Gastrocnemius medialis (tissue), 4 donors: ENCODE measurements around the gene CCDC57. TPM values are rescaled to one million over a fixed set of nuclear protein-coding genes. Genes with fewer than 3 reads are reported as not detected.

ENCODE experiments used
- ATAC-seq, 2 donors: fragments of 150-250 bp; one replicate each; pipeline ENCODE4 v1.9.1; 2016
- DNase-seq, 2 donors: peaks; one replicate each; pipeline ENCODE4 v3.0.0-alpha.2; 2019
- H3K27ac ChIP-seq, 4 donors: fragments of 200-600 bp; sonication (generic); 1 replicate in 1 of 4; 2 replicates in 3 of 4; pipeline ENCODE4 v1.5.1; 2016 to 2018; ENCODE audit warnings: mild to moderate bottlenecking in 2 of 4, moderate library complexity in 1 of 4
- H3K27me3 ChIP-seq, 3 donors: fragments of 200-600 bp; sonication (generic) in 2 of 3; 1 replicate in 1 of 3; 2 replicates in 2 of 3; pipeline versions ENCODE4 v1.5.1 to v1.6.0; 2016 to 2019; ENCODE audit warnings: mild to moderate bottlenecking in 1 of 3, moderate library complexity in 1 of 3
- H3K36me3 ChIP-seq, 2 donors: fragments of 200-600 bp; sonication (generic) in 1 of 2; one replicate each; pipeline ENCODE4 v1.5.1; 2017 to 2018
- H3K4me1 ChIP-seq, 2 donors: fragments of 200-600 bp; sonication (generic) in 1 of 2; one replicate each; pipeline ENCODE4 v1.5.1; 2016 to 2017; ENCODE audit warnings: mild to moderate bottlenecking in 2 of 2
- H3K4me3 ChIP-seq, 4 donors: fragments of 200-600 bp; sonication (generic) in 3 of 4; 1 replicate in 1 of 4; 2 replicates in 3 of 4; pipeline ENCODE4 v1.5.1; 2016 to 2019; ENCODE audit warnings: mild to moderate bottlenecking in 2 of 4
- H3K9me3 ChIP-seq, 3 donors: fragments of 200-600 bp; sonication (generic) in 2 of 3; 1 replicate in 1 of 3; 2 replicates in 2 of 3; pipeline ENCODE4 v1.5.1; 2016 to 2019
- POLR2A ChIP-seq, 2 donors: fragments of 450-650 bp; IDR thresholded peaks; one replicate each; pipeline ENCODE4 v1.6.1; 2017; ENCODE audit warnings: antibody characterized with exemption in 2 of 2, mild to moderate bottlenecking in 2 of 2, moderate library complexity in 2 of 2
- in situ Hi-C, 4 donors: fragments of 200-750 bp; cut with MboI; loops; one replicate each; pipeline versions ENCODE4 v1.15.0 to v1.8.0; 2017; ENCODE audit warnings: low sequenced_read_pairs in 4 of 4
- intact Hi-C: fragments of 100-400 bp; cut with DNase I; formaldehyde crosslinking; loops from one replicate; pipeline ENCODE4 v1.15.1; 2023; ENCODE audit warnings: low total_unique reads
- total RNA-seq, 4 donors: library from RNA; depleted of rRNA; stranded (reverse); fragments of >200 nt; gene quantifications; one replicate each; pipeline versions ENCODE4 v1.1.0 to v1.2.3, GENCODE V29; 2016
- TF ChIP-seq, protein P1 (sequence below), 5 experiments: fragments of 450-650 bp in 3 of 5; fragments of 200-600 bp in 2 of 5; sonication (generic) in 2 of 5; IDR thresholded peaks in 4 of 5; conservative IDR thresholded peaks in 1 of 5; 1 replicate in 4 of 5; 2 replicates in 1 of 5; pipeline ENCODE4 v1.5.1; 2016 to 2019; ENCODE audit warnings: antibody characterized with exemption in 5 of 5, mild to moderate bottlenecking in 3 of 5, moderate library complexity in 3 of 5

CCDC57 gene
- total RNA-seq, 4 donors from 2014 or later, result 3.7 to 11.3 (median 5.1) TPM

DNA sequence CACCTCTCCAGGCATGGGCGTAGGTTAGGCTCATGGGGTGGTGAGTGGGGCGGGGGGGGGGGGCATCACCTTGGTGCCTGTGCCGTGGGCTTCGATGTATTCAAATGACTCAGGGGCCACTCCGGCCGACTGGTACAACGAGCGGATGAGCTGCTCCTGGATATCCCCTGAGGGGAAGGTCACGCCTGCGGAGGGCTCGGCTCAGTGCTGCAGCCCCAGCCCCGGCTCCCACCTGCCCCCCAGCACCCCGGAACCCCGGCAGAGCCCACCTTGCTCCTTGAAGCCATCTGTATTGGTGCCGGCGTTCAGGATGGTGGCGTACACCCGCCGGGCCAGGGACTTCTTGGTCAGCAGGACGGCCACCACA lies 120.0 kb downstream of the CCDC57 start:
- no peaks in the 10 kb centered on the region for H3K27me3 ChIP-seq
- no peak overlapping the region for H3K4me3 ChIP-seq
- intact Hi-C loops, result no loop called here
- in situ Hi-C loops, result no loop called here
- DNase-seq (no peak), ATAC-seq (no peak)
- H3K27ac ChIP-seq, result no peak overlapping the region
- peaks cover 0 to 84% of the 10 kb centered on the region in 2 donors for H3K36me3 ChIP-seq
- peaks cover 6 to 11% of the 10 kb centered on the region in 2 donors for H3K4me1 ChIP-seq
- TF ChIP-seq, protein P1, sequence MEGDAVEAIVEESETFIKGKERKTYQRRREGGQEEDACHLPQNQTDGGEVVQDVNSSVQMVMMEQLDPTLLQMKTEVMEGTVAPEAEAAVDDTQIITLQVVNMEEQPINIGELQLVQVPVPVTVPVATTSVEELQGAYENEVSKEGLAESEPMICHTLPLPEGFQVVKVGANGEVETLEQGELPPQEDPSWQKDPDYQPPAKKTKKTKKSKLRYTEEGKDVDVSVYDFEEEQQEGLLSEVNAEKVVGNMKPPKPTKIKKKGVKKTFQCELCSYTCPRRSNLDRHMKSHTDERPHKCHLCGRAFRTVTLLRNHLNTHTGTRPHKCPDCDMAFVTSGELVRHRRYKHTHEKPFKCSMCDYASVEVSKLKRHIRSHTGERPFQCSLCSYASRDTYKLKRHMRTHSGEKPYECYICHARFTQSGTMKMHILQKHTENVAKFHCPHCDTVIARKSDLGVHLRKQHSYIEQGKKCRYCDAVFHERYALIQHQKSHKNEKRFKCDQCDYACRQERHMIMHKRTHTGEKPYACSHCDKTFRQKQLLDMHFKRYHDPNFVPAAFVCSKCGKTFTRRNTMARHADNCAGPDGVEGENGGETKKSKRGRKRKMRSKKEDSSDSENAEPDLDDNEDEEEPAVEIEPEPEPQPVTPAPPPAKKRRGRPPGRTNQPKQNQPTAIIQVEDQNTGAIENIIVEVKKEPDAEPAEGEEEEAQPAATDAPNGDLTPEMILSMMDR (IDR thresholded peaks at IDR 0.05 in 4 of 5, conservative IDR thresholded peaks at IDR 0.05 in 1 of 5), result no peak
- TF ChIP-seq POLR2A (IDR thresholded peaks at IDR 0.05), result no peak
- H3K9me3 ChIP-seq, result no peaks in the 10 kb centered on the region

DNA sequence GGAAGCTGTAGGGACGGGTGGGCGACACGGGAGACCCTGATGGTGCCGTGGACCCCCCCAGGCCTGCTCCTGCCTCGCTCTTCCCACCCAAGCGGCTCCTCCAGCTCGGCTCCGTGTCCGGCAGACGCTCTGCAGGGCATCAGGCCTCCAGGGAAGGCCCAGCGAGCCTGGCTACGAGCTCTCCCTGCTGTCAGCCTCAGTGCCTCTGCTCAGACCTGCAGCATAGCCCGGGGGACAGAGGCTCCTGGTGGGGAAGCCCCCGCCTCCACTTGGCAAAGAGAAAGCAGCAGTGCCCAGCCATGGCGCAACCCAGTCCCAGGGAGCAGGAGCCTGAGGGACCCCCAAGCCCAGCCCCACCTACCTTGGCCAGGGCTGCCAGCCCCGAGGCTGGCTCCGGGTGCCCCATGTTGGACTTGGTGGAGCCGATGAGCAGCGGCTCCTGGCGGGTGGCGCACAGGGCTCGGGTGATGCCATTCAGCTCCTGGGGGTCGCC lies 120.5 kb downstream of the CCDC57 start:
- in situ Hi-C loops (no loop called here), intact Hi-C loops (no loop called here)
- Histone ChIP-seq H3K4me1 (peaks cover 6 to 9% of the 10 kb centered on the region in 2 donors), H3K4me3 (no peak overlapping the region), H3K36me3 (peaks cover 0 to 89% of the 10 kb centered on the region in 2 donors), H3K9me3 (no peaks in the 10 kb centered on the region), H3K27me3 (no peaks in the 10 kb centered on the region), H3K27ac (no peak overlapping the region)
- ATAC-seq (no peak), DNase-seq (no peak)
- no peak for TF ChIP-seq POLR2A (IDR thresholded peaks at IDR 0.05)
- TF ChIP-seq, protein P1 (IDR thresholded peaks at IDR 0.05 in 4 of 5, conservative IDR thresholded peaks at IDR 0.05 in 1 of 5), result no peak

DNA sequence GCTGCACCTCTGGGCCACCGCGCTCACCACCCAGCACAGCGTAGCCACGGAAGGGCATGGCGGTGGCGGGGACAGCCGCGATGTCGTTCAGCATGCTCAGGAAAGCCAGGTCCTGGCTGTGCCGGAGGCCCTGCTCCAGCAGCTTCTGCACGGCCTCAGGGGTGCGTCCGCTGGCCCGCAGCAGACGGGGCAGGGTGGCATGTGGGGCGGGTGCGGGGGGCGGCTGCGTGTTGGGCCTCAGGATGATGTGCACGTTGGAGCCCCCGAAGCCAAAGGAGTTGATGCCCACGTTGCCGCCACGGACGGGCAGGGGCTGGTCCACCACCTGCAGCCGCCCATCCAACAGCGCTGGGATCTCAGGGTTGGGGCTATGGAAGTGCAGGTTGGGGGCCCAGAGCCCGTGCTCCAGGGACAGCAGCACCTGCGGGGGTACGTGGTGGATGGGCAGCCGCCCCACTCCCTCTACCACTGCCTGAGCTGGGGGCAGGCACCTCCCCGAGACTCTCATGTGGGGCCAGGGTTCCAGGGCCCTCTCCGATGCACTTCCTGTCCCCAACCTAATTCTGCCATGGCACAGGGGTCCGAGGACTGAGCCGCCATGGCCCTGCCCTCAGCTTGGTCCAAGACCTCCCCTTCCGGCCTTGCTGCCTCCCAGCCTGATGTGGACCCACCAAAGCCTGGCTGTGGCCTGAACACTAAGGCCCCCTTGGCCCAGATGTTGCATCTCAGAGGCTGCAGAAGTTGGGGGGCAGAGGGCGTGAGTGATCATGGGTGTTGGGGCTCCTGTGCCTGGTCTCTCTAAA lies 121.2 kb downstream of the CCDC57 start:
- Histone ChIP-seq H3K36me3 (peaks cover 0 to 95% of the 10 kb centered on the region in 2 donors), H3K27ac (no peak overlapping the region), H3K4me3 (no peak overlapping the region), H3K4me1 (peaks cover 0 to 2% of the 10 kb centered on the region in 2 donors), H3K9me3 (no peaks in the 10 kb centered on the region), H3K27me3 (no peaks in the 10 kb centered on the region)
- intact Hi-C loops (no loop called here), in situ Hi-C loops (no loop called here)
- ATAC-seq (no peak), DNase-seq (no peak)
- TF ChIP-seq, protein P1 (IDR thresholded peaks at IDR 0.05 in 4 of 5, conservative IDR thresholded peaks at IDR 0.05 in 1 of 5), result no peak
- no peak for TF ChIP-seq POLR2A (IDR thresholded peaks at IDR 0.05)

DNA sequence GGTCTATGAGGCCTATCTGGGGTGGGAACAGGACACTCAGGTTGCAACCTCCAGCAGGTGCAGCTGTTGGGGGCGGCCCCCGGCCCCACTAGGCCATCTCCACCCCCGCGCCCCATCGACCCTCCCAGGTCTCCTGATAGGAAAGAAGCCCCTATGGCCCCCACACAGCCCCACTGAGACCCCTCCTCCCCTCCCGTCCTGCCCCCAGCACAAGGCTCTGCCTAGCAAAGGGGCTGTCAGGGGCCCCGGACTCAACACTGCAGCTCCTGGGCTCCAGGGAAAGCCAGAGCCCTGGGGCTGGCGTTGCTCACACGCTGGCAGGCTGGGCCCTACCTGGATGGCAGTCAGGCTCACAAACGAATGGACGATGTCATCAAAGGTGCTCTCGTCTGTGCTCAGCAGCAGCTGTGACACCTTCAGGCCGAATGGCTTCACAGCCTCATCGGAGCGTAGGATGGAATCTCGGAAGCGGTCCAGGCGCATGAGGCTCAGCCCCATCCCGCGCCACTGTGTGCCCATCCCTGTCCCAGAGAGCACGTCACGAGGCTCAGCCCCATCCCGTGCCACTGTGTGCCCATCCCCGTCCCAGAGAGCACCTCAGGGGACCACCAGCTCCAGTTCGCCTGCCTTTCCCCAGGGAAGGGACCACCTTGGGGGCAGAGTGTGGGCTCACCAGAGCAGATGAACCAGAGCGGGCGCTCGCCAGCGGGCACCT lies 121.9 kb downstream of the CCDC57 start:
- Histone ChIP-seq H3K9me3 (no peaks in the 10 kb centered on the region), H3K36me3 (peaks cover 0 to 99% of the 10 kb centered on the region in 2 donors), H3K4me1 (no peaks in the 10 kb centered on the region), H3K27me3 (no peaks in the 10 kb centered on the region), H3K4me3 (no peak overlapping the region), H3K27ac (no peak overlapping the region)
- intact Hi-C loops, result no loop called here
- ATAC-seq, result no peak
- TF ChIP-seq POLR2A (IDR thresholded peaks at IDR 0.05), result no peak
- TF ChIP-seq, protein P1 (IDR thresholded peaks at IDR 0.05 in 4 of 5, conservative IDR thresholded peaks at IDR 0.05 in 1 of 5), result no peak
- in situ Hi-C loops, result no loop called here
- no peak for DNase-seq
